Glutamatergic neuron (in vitro differentiated cells): ENCODE measurements around the gene GRAMD1B. TPM values are rescaled to one million over a fixed set of nuclear protein-coding genes. Genes with fewer than 3 reads are reported as not detected.

Source experiments
- DNase-seq: peaks from one replicate; pipeline ENCODE4 v3.0.0; 2022
- H3K27ac Mint-ChIP-seq: one replicate; pipeline ENCODE4 v1.8.0; 2020; ENCODE audit warnings: mild to moderate bottlenecking, mixed read lengths, inconsistent platforms; ENCODE audit not compliant: unreplicated experiment
- H3K27me3 Mint-ChIP-seq: one replicate; pipeline ENCODE4 v1.8.0; 2020; ENCODE audit warnings: mild to moderate bottlenecking, moderate library complexity, mixed read lengths, inconsistent platforms; ENCODE audit not compliant: unreplicated experiment
- H3K36me3 Mint-ChIP-seq: one replicate; pipeline ENCODE4 v1.8.0; 2020; ENCODE audit warnings: mild to moderate bottlenecking, mixed read lengths, inconsistent platforms; ENCODE audit not compliant: unreplicated experiment
- H3K4me1 Mint-ChIP-seq: one replicate; pipeline ENCODE4 v1.8.0; 2020; ENCODE audit warnings: mild to moderate bottlenecking, low read depth, mixed read lengths, inconsistent platforms; ENCODE audit not compliant: unreplicated experiment
- H3K4me3 Mint-ChIP-seq: one replicate; pipeline ENCODE4 v1.8.0; 2020; ENCODE audit warnings: mild to moderate bottlenecking, mixed read lengths, inconsistent platforms; ENCODE audit not compliant: unreplicated experiment
- H3K9me3 Mint-ChIP-seq: one replicate; pipeline ENCODE4 v1.8.0; 2020; ENCODE audit warnings: mild to moderate bottlenecking, moderate library complexity, mixed read lengths, inconsistent platforms; ENCODE audit not compliant: unreplicated experiment
- total RNA-seq: library from RNA; stranded (reverse); fragmentation: NEBNext Ultra II Directional; extraction: Animal tissue kit (Norgen Biotek cat#: 25700); gene quantifications from one replicate; pipeline ENCODE4 v1.2.1, GENCODE V29; 2021; ENCODE audit not compliant: unreplicated experiment
- TF ChIP-seq, protein P1 (sequence below): fragments of 200-600 bp; sonication (generic); IDR thresholded peaks from one replicate; pipeline ENCODE4 v1.5.0; 2021; ENCODE audit not compliant: partially characterized antibody, unreplicated experiment

GRAMD1B gene
- total RNA-seq, 1 donor from 2014 or later = 12.2 TPM

- Mint-ChIP-seq H3K36me3 (no peaks in the 10 kb centered on the region), H3K4me1 (peaks cover 5% of the 10 kb centered on the region), H3K9me3 (no peaks in the 10 kb centered on the region)
Measured at GRCh38 chr11:123443851-123444623, 14.0 kb downstream of the GRAMD1B start.

DNA sequence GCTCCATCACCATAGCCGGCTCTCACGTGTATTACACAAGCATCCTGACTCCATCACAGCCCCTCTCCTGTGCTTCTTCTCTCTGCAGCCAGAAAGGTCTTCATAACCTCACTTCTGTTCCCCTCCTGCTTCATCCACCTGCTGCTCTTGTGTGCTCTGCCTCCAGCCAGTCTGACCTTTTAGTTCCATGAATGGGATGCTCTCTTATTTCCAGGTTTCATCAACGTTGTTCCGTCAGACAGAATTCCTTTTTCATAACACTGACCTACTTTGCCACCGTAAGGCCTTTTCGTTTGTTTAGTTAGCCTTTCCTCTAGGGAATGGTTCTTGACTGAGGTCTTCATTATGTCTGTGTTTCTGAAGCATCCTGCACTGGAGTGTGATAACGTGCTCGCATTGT, 18.8 kb downstream of the GRAMD1B start:
- peaks cover 8% of the 10 kb centered on the region for H3K4me1 Mint-ChIP-seq
- H3K27ac Mint-ChIP-seq = no peak overlapping the region

More at GRCh38 chr11:123443851-123444623, 14.0 kb downstream of the GRAMD1B start:
- no peak for DNase-seq
- H3K27ac Mint-ChIP-seq = no peak overlapping the region
- no peaks in the 10 kb centered on the region for H3K27me3 Mint-ChIP-seq
- H3K4me3 Mint-ChIP-seq = no peak overlapping the region
- TF ChIP-seq, protein P1, sequence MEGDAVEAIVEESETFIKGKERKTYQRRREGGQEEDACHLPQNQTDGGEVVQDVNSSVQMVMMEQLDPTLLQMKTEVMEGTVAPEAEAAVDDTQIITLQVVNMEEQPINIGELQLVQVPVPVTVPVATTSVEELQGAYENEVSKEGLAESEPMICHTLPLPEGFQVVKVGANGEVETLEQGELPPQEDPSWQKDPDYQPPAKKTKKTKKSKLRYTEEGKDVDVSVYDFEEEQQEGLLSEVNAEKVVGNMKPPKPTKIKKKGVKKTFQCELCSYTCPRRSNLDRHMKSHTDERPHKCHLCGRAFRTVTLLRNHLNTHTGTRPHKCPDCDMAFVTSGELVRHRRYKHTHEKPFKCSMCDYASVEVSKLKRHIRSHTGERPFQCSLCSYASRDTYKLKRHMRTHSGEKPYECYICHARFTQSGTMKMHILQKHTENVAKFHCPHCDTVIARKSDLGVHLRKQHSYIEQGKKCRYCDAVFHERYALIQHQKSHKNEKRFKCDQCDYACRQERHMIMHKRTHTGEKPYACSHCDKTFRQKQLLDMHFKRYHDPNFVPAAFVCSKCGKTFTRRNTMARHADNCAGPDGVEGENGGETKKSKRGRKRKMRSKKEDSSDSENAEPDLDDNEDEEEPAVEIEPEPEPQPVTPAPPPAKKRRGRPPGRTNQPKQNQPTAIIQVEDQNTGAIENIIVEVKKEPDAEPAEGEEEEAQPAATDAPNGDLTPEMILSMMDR = no peak

DNA sequence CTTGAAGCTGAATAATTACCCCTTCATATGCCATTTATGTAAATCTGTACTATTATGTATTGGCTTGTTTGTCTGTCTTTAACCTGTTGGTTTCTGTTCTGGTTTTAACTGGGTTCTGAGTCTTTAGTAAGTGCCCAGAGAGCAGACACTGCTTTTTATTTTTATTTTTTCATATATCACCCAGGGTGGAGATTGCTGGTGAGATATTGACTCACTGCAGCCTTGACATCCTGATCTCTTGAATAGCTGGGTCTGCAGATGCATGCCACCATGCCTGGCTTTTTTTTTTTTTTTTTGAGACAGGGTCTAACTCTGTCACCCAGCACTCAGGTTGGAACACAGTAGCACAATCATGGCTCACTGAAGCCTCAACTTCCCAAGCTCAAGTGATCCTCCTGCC, 19.4 kb downstream of the GRAMD1B start:
- no peaks in the 10 kb centered on the region for H3K36me3 Mint-ChIP-seq
- no peak overlapping the region for H3K4me3 Mint-ChIP-seq
- TF ChIP-seq, protein P1 = no peak
- no peak for DNase-seq
- peaks cover 8% of the 10 kb centered on the region for H3K4me1 Mint-ChIP-seq
- H3K9me3 Mint-ChIP-seq = no peaks in the 10 kb centered on the region
- H3K27me3 Mint-ChIP-seq = no peaks in the 10 kb centered on the region
- no peak overlapping the region for H3K27ac Mint-ChIP-seq

More for the DNA sequence above, 18.8 kb downstream of the GRAMD1B start:
- Mint-ChIP-seq H3K9me3 (no peaks in the 10 kb centered on the region), H3K4me3 (no peak overlapping the region), H3K36me3 (no peaks in the 10 kb centered on the region), H3K27me3 (no peaks in the 10 kb centered on the region)
- DNase-seq = no peak
- TF ChIP-seq, protein P1 = no peak

DNA sequence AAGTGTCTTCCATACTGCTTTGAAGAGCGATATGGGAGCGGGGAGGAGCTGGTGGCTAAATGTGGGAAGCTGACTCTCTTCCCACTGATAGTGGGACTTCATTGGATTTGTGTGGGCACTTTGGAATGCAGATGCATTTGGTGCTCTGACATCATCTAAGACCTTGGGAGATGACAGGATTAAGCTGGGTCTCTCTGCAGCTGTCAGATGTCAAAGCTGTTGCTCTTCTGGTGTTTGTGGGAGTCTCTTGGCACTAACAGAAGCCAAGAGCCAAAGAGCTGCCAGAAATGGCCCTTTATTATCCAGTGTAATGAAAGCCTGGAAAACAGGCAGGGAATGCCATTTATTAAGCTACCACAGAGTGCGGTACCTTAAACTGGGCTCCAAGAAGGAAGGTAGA, 20.6 kb downstream of the GRAMD1B start:
- no peak overlapping the region for H3K27ac Mint-ChIP-seq
- H3K36me3 Mint-ChIP-seq = no peaks in the 10 kb centered on the region
- peaks cover 8% of the 10 kb centered on the region for H3K4me1 Mint-ChIP-seq
- no peak for DNase-seq
- no peak overlapping the region for H3K4me3 Mint-ChIP-seq
- no peaks in the 10 kb centered on the region for H3K27me3 Mint-ChIP-seq
- TF ChIP-seq, protein P1 = no peak
- H3K9me3 Mint-ChIP-seq = no peaks in the 10 kb centered on the region

- Mint-ChIP-seq H3K4me3 (no peak overlapping the region), H3K36me3 (no peaks in the 10 kb centered on the region), H3K27ac (no peak overlapping the region), H3K27me3 (no peaks in the 10 kb centered on the region), H3K9me3 (no peaks in the 10 kb centered on the region), H3K4me1 (peaks cover 8% of the 10 kb centered on the region)
- TF ChIP-seq, protein P1 = no peak
- no peak for DNase-seq
Measured at GRCh38 chr11:123451183-123451781, 21.2 kb downstream of the GRAMD1B start.
